Duodenal mucosa (tissue), 2 donors: Measurements from ENCODE around the gene EXOG.

Experiments used
- H3K27ac ChIP-seq: one replicate; pipeline ENCODE4 v1.7.0; 2013; ENCODE audit warnings: low read depth, low read length
- H3K27me3 ChIP-seq, 2 donors: one replicate each; pipeline ENCODE4 v1.7.0; 2013; ENCODE audit warnings: low read length in 2 of 2, control low read depth in 1 of 2; ENCODE audit not compliant: insufficient read depth in 2 of 2, control insufficient read depth in 1 of 2
- H3K36me3 ChIP-seq, 2 donors: one replicate each; pipeline ENCODE4 v1.7.0; 2013; ENCODE audit warnings: low read length in 2 of 2, control low read depth in 1 of 2; ENCODE audit not compliant: insufficient read depth in 2 of 2, control insufficient read depth in 1 of 2
- H3K4me1 ChIP-seq, 2 donors: one replicate each; pipeline ENCODE4 v1.7.0; 2013; ENCODE audit warnings: low read length in 2 of 2, control low read depth in 1 of 2; ENCODE audit not compliant: insufficient read depth in 2 of 2, control insufficient read depth in 1 of 2
- H3K4me3 ChIP-seq, 2 donors: one replicate each; pipeline ENCODE4 v1.7.0; 2013; ENCODE audit warnings: low read length in 2 of 2, low read depth in 1 of 2
- H3K9ac ChIP-seq, 2 donors: one replicate each; pipeline ENCODE4 v1.7.0; 2013; ENCODE audit warnings: low read length in 2 of 2, low read depth in 1 of 2
- H3K9me3 ChIP-seq, 2 donors: one replicate each; pipeline ENCODE4 v1.7.0; 2013; ENCODE audit warnings: low read length in 2 of 2, control low read depth in 1 of 2; ENCODE audit not compliant: control insufficient read depth in 1 of 2

Gene EXOG

DNA sequence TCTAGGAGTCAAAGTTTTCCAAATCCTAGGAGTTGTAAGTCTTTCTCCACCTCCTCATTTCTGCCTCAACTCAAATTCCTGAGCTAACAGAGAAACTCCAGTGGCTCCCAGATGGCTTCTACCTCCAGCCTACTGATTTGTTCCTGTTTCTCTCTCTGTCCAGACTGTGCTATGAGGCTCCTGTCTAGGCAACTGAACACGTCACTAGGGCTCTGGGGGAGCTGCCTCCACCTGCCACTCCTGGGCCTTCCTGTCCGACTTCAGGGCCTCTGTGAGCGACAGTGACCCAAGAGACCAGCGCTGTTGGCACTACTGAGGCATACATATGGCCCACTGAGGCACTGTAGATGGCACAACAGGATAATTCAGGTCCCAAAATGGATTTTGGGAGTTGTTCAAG lies 71.4 kb downstream of the EXOG start:
- H3K36me3 ChIP-seq: no peaks in the 10 kb centered on the region
- H3K4me3 ChIP-seq: no peak overlapping the region
- no peaks in the 10 kb centered on the region for H3K27me3 ChIP-seq
- H3K4me1 ChIP-seq: no peaks in the 10 kb centered on the region
- no peak overlapping the region for H3K27ac ChIP-seq
- H3K9me3 ChIP-seq: no peaks in the 10 kb centered on the region
- H3K9ac ChIP-seq: no peak overlapping the region

DNA sequence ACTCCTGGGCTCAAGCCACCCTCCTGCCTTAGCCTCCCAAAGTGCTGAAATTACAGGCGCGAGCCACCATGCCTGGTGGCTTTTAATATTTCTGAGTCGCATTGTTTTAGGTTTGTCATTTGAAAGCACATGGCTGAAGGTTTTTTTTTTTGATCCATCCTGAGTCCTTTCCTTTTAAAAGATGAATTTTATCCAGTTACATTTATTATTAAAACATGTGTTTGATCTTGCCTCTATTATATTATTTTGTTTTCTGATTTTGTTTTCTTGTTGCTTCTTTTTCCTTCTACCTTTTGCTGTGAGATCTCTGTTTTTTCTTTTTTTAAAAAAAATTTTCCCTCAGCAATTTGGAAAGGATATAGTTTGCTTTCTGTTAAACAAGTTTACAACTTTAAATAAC lies 77.0 kb downstream of the EXOG start:
- Histone ChIP-seq H3K4me3 (no peak overlapping the region), H3K27me3 (no peaks in the 10 kb centered on the region), H3K9me3 (no peaks in the 10 kb centered on the region), H3K9ac (no peak overlapping the region), H3K27ac (no peak overlapping the region), H3K36me3 (no peaks in the 10 kb centered on the region), H3K4me1 (no peaks in the 10 kb centered on the region)

DNA sequence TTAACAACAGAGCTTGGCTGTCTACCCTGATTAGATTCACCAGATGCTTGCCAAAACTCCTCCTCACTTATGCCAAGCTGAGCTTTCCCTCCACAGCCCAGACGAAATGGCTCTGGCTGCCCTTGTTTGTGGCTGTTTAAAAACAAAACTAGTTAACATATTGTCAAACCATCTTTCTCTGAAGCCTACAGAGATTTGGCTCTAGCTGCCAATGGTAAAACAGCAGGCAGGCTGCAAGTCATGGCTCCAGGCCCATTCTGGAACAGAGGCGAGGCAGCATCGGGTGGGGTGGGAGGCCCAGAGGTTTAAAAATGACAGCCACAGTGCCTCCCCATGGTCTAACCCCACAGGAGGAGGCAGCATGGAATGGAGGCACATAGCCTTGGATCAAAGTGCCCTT lies 77.4 kb downstream of the EXOG start:
- H3K4me1 ChIP-seq: no peaks in the 10 kb centered on the region
- no peaks in the 10 kb centered on the region for H3K36me3 ChIP-seq

DNA sequence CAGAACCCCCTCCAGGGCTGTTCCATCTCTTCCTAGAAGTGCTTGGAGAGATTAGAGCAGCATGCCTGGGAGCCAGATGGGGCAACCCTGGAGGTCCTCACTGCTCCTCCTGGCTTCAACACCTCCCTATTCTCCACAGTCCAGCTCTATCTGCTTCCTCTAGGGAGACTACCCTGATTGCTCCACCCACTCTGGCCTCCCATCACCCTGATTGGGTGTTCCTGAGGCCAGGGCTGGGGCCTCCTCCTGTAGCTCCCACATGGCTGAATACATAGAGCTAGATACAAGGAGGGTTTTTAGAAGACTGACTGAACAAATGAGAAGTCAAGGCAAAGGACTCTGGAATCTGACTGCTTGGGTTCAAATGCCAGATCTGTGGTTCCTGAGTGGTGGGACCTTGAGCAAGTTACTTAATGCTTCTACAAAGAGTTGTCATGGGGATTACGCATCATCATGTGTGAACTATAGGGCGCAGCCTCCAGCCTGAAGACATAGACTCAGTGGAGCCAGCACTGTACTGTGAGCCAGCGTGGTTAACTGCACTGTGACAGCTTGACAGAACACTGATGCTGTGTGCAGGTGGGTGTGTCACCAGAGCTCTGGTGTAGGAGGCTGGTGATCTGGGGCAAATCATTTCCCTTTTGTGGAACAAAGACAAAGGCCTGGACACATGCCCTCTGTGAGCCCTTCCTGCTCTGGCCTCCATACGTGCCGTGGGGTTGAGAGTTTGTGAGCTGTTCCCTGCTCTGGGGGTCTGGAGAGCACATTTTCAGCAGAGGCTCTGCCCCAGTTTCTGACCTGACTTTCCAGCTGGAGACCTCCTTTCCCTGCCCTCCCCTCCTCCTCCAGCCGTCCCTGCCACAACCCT lies 78.5 kb downstream of the EXOG start:
- Histone ChIP-seq H3K4me1 (no peaks in the 10 kb centered on the region), H3K9ac (no peak overlapping the region), H3K9me3 (no peaks in the 10 kb centered on the region), H3K27me3 (no peaks in the 10 kb centered on the region), H3K27ac (no peak overlapping the region), H3K36me3 (no peaks in the 10 kb centered on the region), H3K4me3 (no peak overlapping the region)

More for the DNA sequence above, 77.4 kb downstream of the EXOG start:
- no peak overlapping the region for H3K27ac ChIP-seq
- no peaks in the 10 kb centered on the region for H3K27me3 ChIP-seq
- no peaks in the 10 kb centered on the region for H3K9me3 ChIP-seq
- H3K9ac ChIP-seq: no peak overlapping the region
- H3K4me3 ChIP-seq: no peak overlapping the region

DNA sequence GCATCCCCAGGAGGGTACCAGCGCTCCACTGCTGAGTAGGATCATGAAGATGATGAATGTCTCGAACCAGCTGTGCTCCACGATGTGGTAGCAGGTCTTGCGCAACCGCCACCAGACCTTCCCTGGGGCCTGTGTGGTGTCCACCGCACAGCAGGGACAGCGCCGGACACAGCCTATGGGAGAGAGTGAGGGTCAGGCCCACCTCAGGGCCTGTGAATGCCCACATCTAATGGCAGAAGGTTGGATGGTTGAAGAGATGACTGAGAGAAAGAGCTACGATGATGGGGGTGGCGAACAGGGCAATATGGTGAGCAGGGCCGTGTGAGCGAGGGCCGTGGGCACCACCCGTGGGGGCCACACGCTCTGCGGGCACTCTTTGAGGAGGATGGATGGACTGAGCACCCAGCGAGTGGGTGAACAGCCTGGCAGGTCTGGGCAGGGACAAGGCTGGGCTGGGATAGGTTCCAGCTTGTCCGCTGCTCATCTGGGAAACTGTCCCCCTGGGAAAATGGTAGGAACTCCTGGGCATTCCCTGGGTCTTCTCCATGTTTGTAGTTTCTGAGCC lies 79.2 kb downstream of the EXOG start:
- H3K36me3 ChIP-seq: no peaks in the 10 kb centered on the region
- H3K4me1 ChIP-seq: no peaks in the 10 kb centered on the region
- H3K27me3 ChIP-seq: no peaks in the 10 kb centered on the region
- H3K4me3 ChIP-seq: no peak overlapping the region
- no peak overlapping the region for H3K27ac ChIP-seq
- H3K9me3 ChIP-seq: no peaks in the 10 kb centered on the region
- H3K9ac ChIP-seq: no peak overlapping the region
